ENCODE results near the gene GABRG2. TPM values are rescaled to one million over a fixed set of nuclear protein-coding genes. Genes with fewer than 3 reads are reported as not detected.
"Not testable (repeated sequence)": the region's sequence is repeated elsewhere in the genome, so short reads cannot be mapped to it uniquely, and the experiment has no call there.

Gene GABRG2
- polyA plus RNA-seq, 3 donors: not detected

DNA sequence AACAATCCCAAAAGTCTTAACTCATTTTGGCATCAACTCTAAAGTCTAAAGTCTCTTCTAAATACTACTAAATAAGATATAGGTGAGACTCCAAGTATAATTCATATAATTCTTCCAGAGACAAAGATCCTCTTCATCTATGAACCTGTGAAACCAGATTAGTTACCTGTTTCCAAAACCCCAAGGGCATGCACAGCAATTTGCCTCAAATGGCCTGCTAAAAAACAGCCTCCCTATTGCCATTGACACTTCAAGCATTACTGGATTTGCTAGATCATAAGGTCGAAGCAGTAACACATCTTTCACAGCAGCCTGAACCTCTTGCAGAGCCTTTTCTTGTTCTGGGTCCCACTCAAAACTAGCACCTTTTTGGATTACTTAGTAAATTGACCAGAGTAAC, 20.3 kb upstream of the GABRG2 start:
- H3K27ac Mint-ChIP-seq: no peak overlapping the region
- H3K9ac ChIP-seq (ENCODE audit: insufficient read depth, low read length, poor library complexity, severe bottlenecking): no peak overlapping the region
- no peaks in the 10 kb centered on the region for H3K36me3 Mint-ChIP-seq
- H3K9me3 Mint-ChIP-seq: no peaks in the 10 kb centered on the region
- H2AFZ ChIP-seq (ENCODE audit: insufficient read depth, low read depth, low read length, poor library complexity, severe bottlenecking): no peak overlapping the region
- H4K20me1 ChIP-seq (ENCODE audit: insufficient read depth, low read length): no peaks in the 10 kb centered on the region
- no peak overlapping the region for H3K4me2 ChIP-seq (replicated peaks; ENCODE audit: extremely low read depth, low read length, poor library complexity, severe bottlenecking)
- no peaks in the 10 kb centered on the region for H3K9me3 ChIP-seq (replicated peaks in 1 of 2; ENCODE audit: control insufficient read depth in 1 of 2, insufficient read depth in 1 of 2, low read length in 2 of 2)
- H3K27me3 ChIP-seq (ENCODE audit: control insufficient read depth in 2 of 2, insufficient read depth in 2 of 2, low read length in 2 of 2): no peaks in the 10 kb centered on the region
- no peak for DNase-seq
- no peaks in the 10 kb centered on the region for H3K27me3 Mint-ChIP-seq (ENCODE audit: low read depth in 3 of 3)
- H3K4me1 ChIP-seq (ENCODE audit: control insufficient read depth in 1 of 2, insufficient read depth in 2 of 2, low read length in 2 of 2): no peaks in the 10 kb centered on the region
- WGBS (ENCODE audit: insufficient coverage): 100% methylated on average over 1 of the region's 1 CpG
- no peak overlapping the region for H3K4me3 Mint-ChIP-seq
- no peaks in the 10 kb centered on the region for H3K4me1 Mint-ChIP-seq
- no peak overlapping the region for H3K4me3 ChIP-seq (replicated peaks in 1 of 3; ENCODE audit: low read depth in 2 of 3, low read length in 3 of 3)
- H3K36me3 ChIP-seq (replicated peaks in 1 of 2; ENCODE audit: control insufficient read depth in 1 of 2, insufficient read depth in 2 of 2, low read length in 2 of 2): no peaks in the 10 kb centered on the region
- H3K27ac ChIP-seq (ENCODE audit: low read depth in 1 of 2, low read length in 2 of 2): no peak overlapping the region
- intact Hi-C loops (cut with micrococcal nuclease): no loop called here
- no peak for TF ChIP-seq CTCF (IDR thresholded peaks at IDR 0.05)
- no peaks in the 10 kb centered on the region for H3K79me2 ChIP-seq (ENCODE audit: insufficient read depth, low read length)

DNA sequence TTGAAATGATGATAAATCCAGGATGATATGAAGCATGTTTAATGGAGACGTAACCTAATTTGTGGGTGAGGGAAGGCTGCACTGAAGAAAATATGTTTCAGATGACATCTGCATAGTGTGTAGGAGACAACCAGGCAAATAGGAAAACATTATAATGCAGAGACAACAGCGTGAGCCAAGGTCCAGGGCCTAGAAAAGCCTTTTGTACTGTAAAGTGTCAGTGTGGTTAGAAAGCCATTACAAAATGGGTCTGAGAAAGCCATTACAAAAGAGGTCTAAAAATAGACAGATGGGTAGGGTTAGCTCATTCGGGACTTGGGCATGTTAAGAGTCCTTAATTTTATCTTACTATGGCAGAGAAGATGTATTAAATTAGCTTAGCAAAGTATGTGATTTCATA, 14.9 kb upstream of the GABRG2 start:
- H3K79me2 ChIP-seq (ENCODE audit: insufficient read depth, low read length): no peaks in the 10 kb centered on the region
- no peaks in the 10 kb centered on the region for H3K36me3 ChIP-seq (replicated peaks in 1 of 2; ENCODE audit: control insufficient read depth in 1 of 2, insufficient read depth in 2 of 2, low read length in 2 of 2)
- no peak overlapping the region for H3K4me2 ChIP-seq (replicated peaks; ENCODE audit: extremely low read depth, low read length, poor library complexity, severe bottlenecking)
- no peaks in the 10 kb centered on the region for H3K4me1 Mint-ChIP-seq
- TF ChIP-seq CTCF (IDR thresholded peaks at IDR 0.05): no peak
- intact Hi-C loops (cut with micrococcal nuclease): no loop called here
- no peak overlapping the region for H3K27ac ChIP-seq (ENCODE audit: low read depth in 1 of 2, low read length in 2 of 2)
- no peaks in the 10 kb centered on the region for H3K27me3 Mint-ChIP-seq (ENCODE audit: low read depth in 3 of 3)
- DNase-seq: no peak
- no peak overlapping the region for H3K4me3 Mint-ChIP-seq
- WGBS (ENCODE audit: insufficient coverage): 100% methylated on average over 1 of the region's 3 CpGs
- H2AFZ ChIP-seq (ENCODE audit: insufficient read depth, low read depth, low read length, poor library complexity, severe bottlenecking): no peak overlapping the region
- H3K9ac ChIP-seq (ENCODE audit: insufficient read depth, low read length, poor library complexity, severe bottlenecking): no peak overlapping the region
- H3K4me3 ChIP-seq (replicated peaks in 1 of 3; ENCODE audit: low read depth in 2 of 3, low read length in 3 of 3): no peak overlapping the region
- peaks cover 0 to 5% (median 2%) of the 10 kb centered on the region in 7 donors for H3K9me3 Mint-ChIP-seq
- no peak overlapping the region for H3K27ac Mint-ChIP-seq
- H3K27me3 ChIP-seq (ENCODE audit: control insufficient read depth in 2 of 2, insufficient read depth in 2 of 2, low read length in 2 of 2): no peaks in the 10 kb centered on the region
- H3K36me3 Mint-ChIP-seq: no peaks in the 10 kb centered on the region
- H4K20me1 ChIP-seq (ENCODE audit: insufficient read depth, low read length): no peaks in the 10 kb centered on the region
- H3K9me3 ChIP-seq (replicated peaks in 1 of 2; ENCODE audit: control insufficient read depth in 1 of 2, insufficient read depth in 1 of 2, low read length in 2 of 2): no peaks in the 10 kb centered on the region
- no peaks in the 10 kb centered on the region for H3K4me1 ChIP-seq (ENCODE audit: control insufficient read depth in 1 of 2, insufficient read depth in 2 of 2, low read length in 2 of 2)

GRCh38 chr5:162055095-162055494, 12.5 kb upstream of the GABRG2 start:
- H3K4me1 Mint-ChIP-seq; H3K36me3 ChIP-seq (replicated peaks in 1 of 2; ENCODE audit: control insufficient read depth in 1 of 2, insufficient read depth in 2 of 2, low read length in 2 of 2); H3K27me3 ChIP-seq (ENCODE audit: control insufficient read depth in 2 of 2, insufficient read depth in 2 of 2, low read length in 2 of 2); H3K9me3 Mint-ChIP-seq; intact Hi-C loops (cut with micrococcal nuclease); H2AFZ ChIP-seq (ENCODE audit: insufficient read depth, low read depth, low read length, poor library complexity, severe bottlenecking); H3K9me3 ChIP-seq (replicated peaks in 1 of 2; ENCODE audit: control insufficient read depth in 1 of 2, insufficient read depth in 1 of 2, low read length in 2 of 2); H3K4me3 Mint-ChIP-seq; H3K4me2 ChIP-seq (replicated peaks; ENCODE audit: extremely low read depth, low read length, poor library complexity, severe bottlenecking); H4K20me1 ChIP-seq (ENCODE audit: insufficient read depth, low read length); H3K4me1 ChIP-seq (ENCODE audit: control insufficient read depth in 1 of 2, insufficient read depth in 2 of 2, low read length in 2 of 2); H3K36me3 Mint-ChIP-seq; H3K27ac ChIP-seq (ENCODE audit: low read depth in 1 of 2, low read length in 2 of 2); H3K79me2 ChIP-seq (ENCODE audit: insufficient read depth, low read length); H3K4me3 ChIP-seq (replicated peaks in 1 of 3; ENCODE audit: low read depth in 2 of 3, low read length in 3 of 3); H3K27ac Mint-ChIP-seq; DNase-seq; H3K9ac ChIP-seq (ENCODE audit: insufficient read depth, low read length, poor library complexity, severe bottlenecking); H3K27me3 Mint-ChIP-seq (ENCODE audit: low read depth in 3 of 3): not testable (repeated sequence)
- 40% methylated on average over 1 of the region's 4 CpGs for WGBS (ENCODE audit: insufficient coverage)

All from CD14-positive monocyte (primary cell).